Body of pancreas (tissue), 4 donors: Measurements from ENCODE around the gene RGS18.

Experiments used
- CTCF ChIP-seq, 7 experiments: fragments of 450-650 bp in 4 of 7; fragments of 200-600 bp in 3 of 7; sonication (generic) in 3 of 7; IDR thresholded peaks; one replicate each; pipeline ENCODE4 v1.5.1; 2016 to 2019; ENCODE audit warnings: antibody characterized with exemption in 7 of 7
- POLR2A ChIP-seq, 3 donors: fragments of 450-650 bp; IDR thresholded peaks; one replicate each; pipeline ENCODE4 v1.6.1; 2016; ENCODE audit warnings: antibody characterized with exemption in 3 of 3, mild to moderate bottlenecking in 2 of 3

GRCh38 chr1:192109576-192109975 lies 48.7 kb upstream of the RGS18 start:
- TF ChIP-seq CTCF (IDR thresholded peaks at IDR 0.05) (no peak), POLR2A (IDR thresholded peaks at IDR 0.05) (no peak)
